Colonic mucosa (tissue), 4 donors: ENCODE measurements around the gene PCED1B. TPM values are rescaled to one million over a fixed set of nuclear protein-coding genes. Genes with fewer than 3 reads are reported as not detected.
"Not testable (repeated sequence)": the region's sequence is repeated elsewhere in the genome, so short reads cannot be mapped to it uniquely, and the experiment has no call there.

ENCODE experiments used
- DNase-seq: peaks from one replicate; pipeline ENCODE4 v3.0.0-alpha.2; 2020
- H3K27ac ChIP-seq: fragments of 200-600 bp; one replicate; pipeline ENCODE4 v1.8.0; 2021
- H3K27me3 ChIP-seq: fragments of 200-600 bp; one replicate; pipeline ENCODE4 v1.8.0; 2021
- H3K36me3 ChIP-seq: fragments of 200-600 bp; one replicate; pipeline ENCODE4 v1.8.0; 2021
- H3K4me1 ChIP-seq: fragments of 200-600 bp; one replicate; pipeline ENCODE4 v1.8.0; 2021; ENCODE audit warnings: mild to moderate bottlenecking
- H3K4me3 ChIP-seq: fragments of 200-600 bp; one replicate; pipeline ENCODE4 v1.8.0; 2021
- H3K9ac ChIP-seq, 2 donors: one replicate each; pipeline ENCODE4 v1.7.0; 2013; ENCODE audit warnings: control low read depth in 2 of 2, low read depth in 2 of 2, low read length in 2 of 2
- H3K9me3 ChIP-seq: fragments of 200-600 bp; one replicate; pipeline ENCODE4 v1.8.0; 2021
- CTCF ChIP-seq: fragments of 200-600 bp; IDR thresholded peaks from one replicate; pipeline ENCODE4 v1.8.0; 2022; ENCODE audit warnings: antibody characterized with exemption, mild to moderate bottlenecking
- intact Hi-C: fragments of 100-400 bp; cut with DNase I; formaldehyde crosslinking; loops from one replicate; pipeline ENCODE4 v1.14.1; 2022
- total RNA-seq, 2 donors: library from RNA; stranded (reverse); fragmentation: NEBNext Ultra II Directional in 1 of 2; extraction: Animal tissue kit (Norgen Biotek cat#: 25700) in 1 of 2; gene quantifications; one replicate each; pipeline ENCODE4 v1.2.1, GENCODE V29; 2021
- donor health status: healthy.
- donor health status: DM: no; HTN: no; CAD: no.
- donor health status: DM: no; HTN: no; CAD: no.

The PCED1B gene
- total RNA-seq, 2 donors from 2014 or later, result 1.8 to 2.1 TPM

- no peak for DNase-seq
- no peaks in the 10 kb centered on the region for H3K36me3 ChIP-seq
- H3K4me1 ChIP-seq, result no peaks in the 10 kb centered on the region
- H3K4me3 ChIP-seq, result no peak overlapping the region
- intact Hi-C loops, result no loop called here
- H3K27ac ChIP-seq, result no peak overlapping the region
- TF ChIP-seq CTCF, result no peak
- no peaks in the 10 kb centered on the region for H3K9me3 ChIP-seq
- H3K27me3 ChIP-seq, result no peaks in the 10 kb centered on the region
- H3K9ac ChIP-seq, result no peak overlapping the region
Observed at GRCh38 chr12:47041327-47041726, 38.1 kb upstream of the PCED1B start.

- Histone ChIP-seq H3K36me3 (no peaks in the 10 kb centered on the region), H3K27ac (no peak overlapping the region), H3K27me3 (no peaks in the 10 kb centered on the region), H3K9me3 (no peaks in the 10 kb centered on the region), H3K4me1 (no peaks in the 10 kb centered on the region), H3K4me3 (no peak overlapping the region), H3K9ac (no peak overlapping the region)
- no peak for DNase-seq
- intact Hi-C loops, result no loop called here
- TF ChIP-seq CTCF, result no peak
Observed at GRCh38 chr12:47048541-47048940, 30.9 kb upstream of the PCED1B start.

- H3K4me1 ChIP-seq, H3K4me3 ChIP-seq, H3K36me3 ChIP-seq, H3K9me3 ChIP-seq, H3K27ac ChIP-seq, H3K27me3 ChIP-seq, intact Hi-C loops, DNase-seq, H3K9ac ChIP-seq: not testable (repeated sequence)
Observed at GRCh38 chr12:47051291-47051690, 28.1 kb upstream of the PCED1B start.

- Histone ChIP-seq H3K27ac (no peak overlapping the region), H3K9me3 (no peaks in the 10 kb centered on the region), H3K27me3 (no peaks in the 10 kb centered on the region), H3K36me3 (no peaks in the 10 kb centered on the region), H3K4me3 (no peak overlapping the region), H3K9ac (no peak overlapping the region), H3K4me1 (no peaks in the 10 kb centered on the region)
- TF ChIP-seq CTCF, result no peak
- no peak for DNase-seq
- intact Hi-C loops, result no loop called here
Observed at GRCh38 chr12:47052274-47052673, 27.1 kb upstream of the PCED1B start.

- H3K4me1 ChIP-seq, result no peaks in the 10 kb centered on the region
- H3K27me3 ChIP-seq, result no peaks in the 10 kb centered on the region
- TF ChIP-seq CTCF, result no peak
- H3K9ac ChIP-seq, result no peak overlapping the region
- H3K4me3 ChIP-seq, result no peak overlapping the region
- no peaks in the 10 kb centered on the region for H3K36me3 ChIP-seq
- H3K27ac ChIP-seq, result no peak overlapping the region
- no peaks in the 10 kb centered on the region for H3K9me3 ChIP-seq
- intact Hi-C loops, result no loop called here
- no peak for DNase-seq
Observed at GRCh38 chr12:47053961-47054360, 25.5 kb upstream of the PCED1B start.

- Histone ChIP-seq H3K27me3 (no peaks in the 10 kb centered on the region), H3K9me3 (no peaks in the 10 kb centered on the region), H3K4me3 (no peak overlapping the region), H3K4me1 (no peaks in the 10 kb centered on the region), H3K36me3 (no peaks in the 10 kb centered on the region), H3K9ac (no peak overlapping the region), H3K27ac (no peak overlapping the region)
- DNase-seq, result no peak
- intact Hi-C loops, result no loop called here
- TF ChIP-seq CTCF, result no peak
Observed at GRCh38 chr12:47054659-47055058, 24.8 kb upstream of the PCED1B start.

GRCh38 chr12:47055856-47056255 lies 23.6 kb upstream of the PCED1B start:
- DNase-seq, H3K4me3 ChIP-seq, H3K27ac ChIP-seq, H3K9me3 ChIP-seq, H3K4me1 ChIP-seq, H3K36me3 ChIP-seq, H3K9ac ChIP-seq, H3K27me3 ChIP-seq, intact Hi-C loops: not testable (repeated sequence)

GRCh38 chr12:47056944-47057343 lies 22.5 kb upstream of the PCED1B start:
- H3K36me3 ChIP-seq, H3K27ac ChIP-seq, H3K27me3 ChIP-seq, H3K9ac ChIP-seq, H3K4me3 ChIP-seq, intact Hi-C loops, H3K9me3 ChIP-seq, DNase-seq, H3K4me1 ChIP-seq: not testable (repeated sequence)

- DNase-seq, H3K9ac ChIP-seq, H3K9me3 ChIP-seq, H3K27ac ChIP-seq, H3K36me3 ChIP-seq, H3K4me3 ChIP-seq, intact Hi-C loops, H3K4me1 ChIP-seq, H3K27me3 ChIP-seq: not testable (repeated sequence)
Observed at GRCh38 chr12:47058640-47059039, 20.8 kb upstream of the PCED1B start.
